PC-3 (cell line): Measurements from ENCODE around the gene KIF17. TPM values are rescaled to one million over a fixed set of nuclear protein-coding genes. Genes with fewer than 3 reads are reported as not detected.
A peak's percentile ranks its signal among the peaks of the same experiment; 100 is the strongest.

Source experiments
- ATAC-seq: fragments of 200-7000 bp; cut with Tn5 transposase; 2 replicates; pipeline ENCODE4 v1.9.1; 2020; ENCODE audit warnings: mild to moderate bottlenecking, moderate library complexity
- BruUV-seq: library from RNA; stranded (reverse); fragments of 400-500 nt; replicated peaks from 2 replicates; lab custom pipeline; 2021; lab: Mats Ljungman, UMichigan
- CTCF ChIA-PET: fragments of 300-600 bp; sonication (Branson Sonifier 250); formaldehyde crosslinking; loops from one replicate; lab custom pipeline; 2022; ENCODE audit warnings: antibody characterized with exemption; lab: Charles Lee
- POLR2A ChIA-PET: fragments of 300-600 bp; sonication (Branson Sonifier 250); formaldehyde crosslinking; loops from one replicate; lab custom pipeline; 2022; ENCODE audit warnings: antibody characterized with exemption; ENCODE audit not compliant: unreplicated experiment; lab: Charles Lee
- DNase-seq: peaks from one replicate; pipeline ENCODE4 v3.0.0-alpha.2; 2015
- H2AFZ ChIP-seq: fragments of 300-600 bp; sonication (generic); 2 replicates; pipeline ENCODE4 v1.6.0; 2016; ENCODE audit warnings: antibody characterized with exemption, low read length
- H3F3A ChIP-seq: fragments of 300-600 bp; sonication (generic); one replicate; pipeline ENCODE4 v1.6.0; 2017; ENCODE audit warnings: antibody characterized with exemption, low read length, control low read depth, mild to moderate bottlenecking; ENCODE audit not compliant: unreplicated experiment
- H3K27ac ChIP-seq: fragments of 300-600 bp; sonication (generic); 2 replicates; pipeline ENCODE4 v1.5.1; 2016; ENCODE audit warnings: mild to moderate bottlenecking, low read length
- H3K27me3 ChIP-seq: fragments of 300-600 bp; sonication (generic); 2 replicates; pipeline ENCODE4 v1.6.1; 2016; ENCODE audit warnings: low read length, mixed read lengths
- H3K36me3 ChIP-seq: fragments of 300-600 bp; sonication (generic); 2 replicates; pipeline ENCODE4 v1.6.1; 2016; ENCODE audit warnings: low read depth, mixed run types, low read length, mixed read lengths
- H3K4me1 ChIP-seq: fragments of 300-600 bp; sonication (generic); 2 replicates; pipeline ENCODE4 v1.5.1; 2016; ENCODE audit warnings: low read length; ENCODE audit not compliant: insufficient read depth
- H3K4me2 ChIP-seq: fragments of 300-600 bp; sonication (generic); 2 replicates; pipeline ENCODE4 v1.6.0; 2016; ENCODE audit warnings: low read length
- H3K4me3 ChIP-seq: fragments of 300-600 bp; sonication (generic); 2 replicates; pipeline ENCODE4 v1.5.1; 2016; ENCODE audit warnings: mild to moderate bottlenecking, low read length, mixed read lengths
- H3K79me2 ChIP-seq: fragments of 300-600 bp; sonication (generic); 2 replicates; pipeline ENCODE4 v1.6.1; 2017; ENCODE audit warnings: low read length, mixed read lengths
- H3K9ac ChIP-seq: fragments of 300-600 bp; sonication (generic); 2 replicates; pipeline ENCODE4 v1.6.0; 2016; ENCODE audit warnings: mild to moderate bottlenecking, low read length
- H3K9me2 ChIP-seq: fragments of 300-600 bp; sonication (generic); replicated peaks from 2 replicates; pipeline ENCODE4 v1.6.1; 2016; ENCODE audit warnings: mixed run types, low read length, mixed read lengths
- H3K9me3 ChIP-seq: fragments of 300-600 bp; sonication (generic); 2 replicates; pipeline ENCODE4 v1.6.1; 2016; ENCODE audit warnings: low read length, mixed read lengths
- H4K20me1 ChIP-seq: fragments of 300-600 bp; sonication (generic); 2 replicates; pipeline ENCODE4 v1.6.1; 2016; ENCODE audit warnings: low read length, mixed read lengths
- EZH2 ChIP-seq: fragments of 300-600 bp; sonication (generic); IDR thresholded peaks from one replicate; pipeline ENCODE4 v1.6.1; 2017; ENCODE audit warnings: antibody characterized with exemption, mild to moderate bottlenecking, low read length; ENCODE audit not compliant: unreplicated experiment
- EZH2phosphoT487 ChIP-seq: fragments of 300-600 bp; sonication (generic); IDR thresholded peaks from 2 replicates; pipeline ENCODE4 v1.6.1; 2018; ENCODE audit warnings: mild to moderate bottlenecking, antibody characterized with exemption, low read length, borderline replicate concordance
- intact Hi-C: fragments of 100-400 bp; cut with micrococcal nuclease; formaldehyde crosslinking; loops from 2 replicates; pipeline ENCODE4 v1.9.0; 2023
- total RNA-seq: library from RNA; depleted of rRNA; stranded (reverse); fragments of >200 nt; gene quantifications from 2 replicates; pipeline ENCODE4 v1.2.3, GENCODE V29; 2014
- TF ChIP-seq, protein P1 (sequence below): fragments of 300-600 bp; sonication (generic); conservative IDR thresholded peaks from 2 replicates; pipeline ENCODE4 v1.5.1; 2017; ENCODE audit warnings: antibody characterized with exemption, low read depth, mild to moderate bottlenecking, low read length

KIF17 gene
- total RNA-seq, 1 experiment from 2014 or later = 0.33 TPM

DNA sequence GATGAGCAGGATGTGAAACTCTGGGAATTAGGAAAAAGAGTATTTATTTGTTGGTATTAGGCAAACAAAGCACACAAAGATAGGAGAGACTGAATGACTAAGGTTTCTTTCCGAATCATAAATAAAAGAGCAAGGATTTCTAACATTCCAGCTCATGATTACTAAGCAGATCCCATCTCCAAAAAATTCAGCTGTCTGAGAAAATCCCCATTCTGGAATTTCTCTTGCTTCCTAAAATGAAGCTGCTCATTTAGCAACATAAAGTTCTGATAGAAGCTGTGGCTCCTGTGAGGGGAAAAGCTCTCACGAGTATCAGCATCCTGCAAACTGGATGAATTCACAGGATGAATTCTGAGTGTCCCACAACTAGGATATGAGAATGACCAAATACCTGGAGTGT lies 21.4 kb upstream of the KIF17 start:
- H4K20me1 ChIP-seq = no peaks in the 10 kb centered on the region
- H3K4me3 ChIP-seq = no peak overlapping the region
- DNase-seq (peak; percentile 81), ATAC-seq (peak; percentile 72)
- intact Hi-C loops = no loop called here
- H3K27me3 ChIP-seq = no peaks in the 10 kb centered on the region
- H3K9me2 ChIP-seq = no peaks in the 10 kb centered on the region
- peaks cover 35% of the 10 kb centered on the region for H3K4me1 ChIP-seq
- TF ChIP-seq EZH2phosphoT487 (no peak), EZH2 (no peak)
- TF ChIP-seq, protein P1, sequence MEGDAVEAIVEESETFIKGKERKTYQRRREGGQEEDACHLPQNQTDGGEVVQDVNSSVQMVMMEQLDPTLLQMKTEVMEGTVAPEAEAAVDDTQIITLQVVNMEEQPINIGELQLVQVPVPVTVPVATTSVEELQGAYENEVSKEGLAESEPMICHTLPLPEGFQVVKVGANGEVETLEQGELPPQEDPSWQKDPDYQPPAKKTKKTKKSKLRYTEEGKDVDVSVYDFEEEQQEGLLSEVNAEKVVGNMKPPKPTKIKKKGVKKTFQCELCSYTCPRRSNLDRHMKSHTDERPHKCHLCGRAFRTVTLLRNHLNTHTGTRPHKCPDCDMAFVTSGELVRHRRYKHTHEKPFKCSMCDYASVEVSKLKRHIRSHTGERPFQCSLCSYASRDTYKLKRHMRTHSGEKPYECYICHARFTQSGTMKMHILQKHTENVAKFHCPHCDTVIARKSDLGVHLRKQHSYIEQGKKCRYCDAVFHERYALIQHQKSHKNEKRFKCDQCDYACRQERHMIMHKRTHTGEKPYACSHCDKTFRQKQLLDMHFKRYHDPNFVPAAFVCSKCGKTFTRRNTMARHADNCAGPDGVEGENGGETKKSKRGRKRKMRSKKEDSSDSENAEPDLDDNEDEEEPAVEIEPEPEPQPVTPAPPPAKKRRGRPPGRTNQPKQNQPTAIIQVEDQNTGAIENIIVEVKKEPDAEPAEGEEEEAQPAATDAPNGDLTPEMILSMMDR = no peak
- H3K4me2 ChIP-seq = peak overlapping the region; percentile 62
- H3K9me3 ChIP-seq = no peaks in the 10 kb centered on the region
- H3K36me3 ChIP-seq = peaks cover 44% of the 10 kb centered on the region
- H3F3A ChIP-seq = no peaks in the 10 kb centered on the region
- no peaks in the 10 kb centered on the region for H3K79me2 ChIP-seq
- BruUV-seq = no TSS peak
- ChIA-PET CTCF (interaction anchor here (0.6 to 1.1 kb wide), 2 partner anchors 43 to 284 kb away, joined by 3 to 11 read pairs; no protein-coding TSS in a partner anchor), POLR2A (interaction anchor here (0.6 kb wide), 1 partner anchor 74 kb away, joined by 6 read pairs; no protein-coding TSS in a partner anchor)
- H2AFZ ChIP-seq = no peak overlapping the region
- H3K9ac ChIP-seq = peak overlapping the region; percentile 75
- H3K27ac ChIP-seq = peak overlapping the region; percentile 95

DNA sequence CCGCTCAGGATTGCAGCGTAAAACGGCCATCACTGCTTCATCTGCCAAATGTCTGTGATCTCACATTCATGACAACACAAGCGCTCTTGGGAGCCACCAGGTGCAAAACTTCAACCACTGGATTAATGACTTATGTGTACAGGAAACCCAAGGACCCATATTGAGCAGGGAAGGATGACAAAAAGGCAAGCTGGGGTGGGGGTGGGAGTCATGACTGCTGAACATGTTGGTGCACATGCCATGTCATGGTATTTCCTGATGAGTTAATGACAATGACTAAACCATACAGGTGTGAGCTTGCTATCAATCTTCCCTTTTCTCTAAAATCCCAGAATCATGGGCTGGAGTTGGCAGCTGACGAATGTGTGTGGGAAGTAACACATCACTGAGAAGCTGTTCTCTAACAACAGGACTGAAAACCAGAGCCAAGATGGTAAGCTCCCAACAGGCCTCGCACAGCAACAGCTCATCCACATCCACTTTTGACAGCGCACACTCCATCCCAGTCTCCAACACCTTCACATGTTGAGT lies 17.8 kb upstream of the KIF17 start:
- DNase-seq = no peak
- Histone ChIP-seq H3K9me3 (no peaks in the 10 kb centered on the region), H3K9ac (no peak overlapping the region), H3F3A (peaks cover 4% of the 10 kb centered on the region), H2AFZ (no peak overlapping the region), H3K36me3 (peaks cover 18% of the 10 kb centered on the region), H3K9me2 (no peaks in the 10 kb centered on the region), H3K4me3 (no peak overlapping the region), H3K79me2 (no peaks in the 10 kb centered on the region), H3K27ac (no peak overlapping the region), H4K20me1 (no peaks in the 10 kb centered on the region), H3K4me1 (peaks cover 47% of the 10 kb centered on the region), H3K4me2 (no peak overlapping the region), H3K27me3 (no peaks in the 10 kb centered on the region)
- intact Hi-C loops = no loop called here
- no peak for TF ChIP-seq EZH2phosphoT487
- no peak for TF ChIP-seq EZH2
- TF ChIP-seq, protein P1 = no peak
- BruUV-seq = no TSS peak
- ChIA-PET POLR2A (no interaction called here), CTCF (no interaction called here)
- no peak for ATAC-seq

DNA sequence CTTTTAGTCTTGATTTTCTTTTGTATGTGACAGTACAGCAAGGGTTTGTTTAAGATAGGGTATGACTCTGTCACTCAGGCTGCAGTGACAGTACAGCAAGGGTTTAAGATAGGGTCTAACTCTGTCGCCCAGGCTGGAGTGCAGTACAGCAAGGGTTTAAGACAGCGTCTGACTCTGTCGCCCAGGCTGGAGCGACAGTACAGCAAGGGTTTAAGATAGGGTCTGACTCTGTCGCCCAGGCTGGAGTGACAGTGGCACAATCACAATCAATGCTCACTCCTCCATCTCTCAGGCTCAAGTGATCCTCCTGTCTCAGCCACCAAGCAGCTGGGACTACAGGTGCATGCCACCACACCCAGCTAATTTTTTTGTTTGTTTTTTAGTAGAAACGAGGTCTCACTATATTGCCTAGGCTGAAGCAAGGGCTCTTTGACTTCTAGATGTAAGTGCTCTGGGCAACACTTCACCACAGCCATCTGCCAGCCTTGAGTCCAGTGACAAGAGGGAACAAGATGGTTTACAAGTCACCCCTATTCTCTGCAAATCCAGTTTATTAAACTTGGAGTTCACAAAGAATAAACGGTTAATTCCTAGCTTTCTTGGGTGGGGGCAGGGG lies 15.7 kb upstream of the KIF17 start:
- Histone ChIP-seq H3K4me2 (peak overlapping the region; percentile 99), H3K79me2 (no peaks in the 10 kb centered on the region), H3K9me2 (no peaks in the 10 kb centered on the region), H3K4me1 (peaks cover 26% of the 10 kb centered on the region), H3K4me3 (peak overlapping the region; percentile 44; the same call in 1 of the 2 replicates), H3F3A (peaks cover 4% of the 10 kb centered on the region), H3K9ac (peak overlapping the region; percentile 71), H2AFZ (no peak overlapping the region), H4K20me1 (no peaks in the 10 kb centered on the region), H3K27ac (peak overlapping the region; percentile 97), H3K27me3 (no peaks in the 10 kb centered on the region), H3K9me3 (no peaks in the 10 kb centered on the region), H3K36me3 (peaks cover 14% of the 10 kb centered on the region)
- ChIA-PET CTCF (interaction anchor here (1.1 kb wide), 1 partner anchor 37 kb away, joined by 10 read pairs; no protein-coding TSS in a partner anchor), POLR2A (interaction anchor here (0.5 kb wide), 1 partner anchor 48 kb away, joined by 4 read pairs; no protein-coding TSS in a partner anchor)
- TF ChIP-seq EZH2phosphoT487 = no peak
- TF ChIP-seq EZH2 = no peak
- ATAC-seq (no peak; the same call in 1 of the 2 replicates), DNase-seq (peak; percentile 10)
- BruUV-seq = no TSS peak
- intact Hi-C loops = loop anchor here (2.0 kb wide), 2 partner anchors 37 to 53 kb away; partner anchors contain the start of gene HP1BP3
